Measurements from ENCODE around the gene MAJIN.

Gene MAJIN

GRCh38 chr11:64931290-64931689, 40.6 kb downstream of the MAJIN start:
- no peak for DNase-seq

DNA sequence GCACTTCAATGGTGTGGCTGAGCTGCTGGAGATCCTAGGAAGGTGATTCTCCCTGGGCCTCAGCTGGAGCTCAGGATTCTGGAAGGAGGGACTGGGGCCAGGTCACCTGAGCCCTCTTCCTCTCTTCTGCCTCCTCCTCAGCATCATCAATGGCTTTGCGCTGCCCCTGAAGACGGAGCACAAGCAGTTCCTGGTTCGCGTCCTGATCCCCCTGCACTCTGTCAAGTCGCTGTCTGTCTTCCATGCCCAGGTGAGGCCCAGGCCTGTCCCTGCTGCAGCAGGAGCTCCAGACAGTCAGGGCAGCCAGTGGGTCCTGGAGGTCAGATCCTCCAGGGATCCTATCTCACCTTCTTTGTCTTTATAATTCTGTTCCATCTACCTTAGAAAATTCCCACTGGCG, 41.6 kb downstream of the MAJIN start:
- DNase-seq = no peak

DNA sequence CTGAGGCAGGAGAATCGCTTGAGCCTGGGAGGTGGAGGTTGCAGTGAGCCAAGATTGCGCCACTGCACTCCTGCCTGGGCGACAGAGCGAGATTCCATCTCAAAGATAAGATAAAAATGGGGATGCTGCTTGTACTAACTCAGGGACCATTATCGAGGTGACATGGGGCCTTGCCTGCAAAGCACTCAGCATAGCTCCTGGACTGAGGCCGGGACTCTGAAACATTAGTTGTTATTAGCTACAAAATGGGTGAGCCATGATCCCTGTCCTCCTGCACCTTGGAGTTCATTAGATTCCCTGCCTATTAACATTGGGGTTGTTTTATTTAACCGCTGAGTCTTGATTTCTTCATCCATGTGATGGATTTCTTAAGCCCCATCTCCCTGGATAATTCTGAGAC, 42.3 kb downstream of the MAJIN start:
- DNase-seq = no peak

DNA sequence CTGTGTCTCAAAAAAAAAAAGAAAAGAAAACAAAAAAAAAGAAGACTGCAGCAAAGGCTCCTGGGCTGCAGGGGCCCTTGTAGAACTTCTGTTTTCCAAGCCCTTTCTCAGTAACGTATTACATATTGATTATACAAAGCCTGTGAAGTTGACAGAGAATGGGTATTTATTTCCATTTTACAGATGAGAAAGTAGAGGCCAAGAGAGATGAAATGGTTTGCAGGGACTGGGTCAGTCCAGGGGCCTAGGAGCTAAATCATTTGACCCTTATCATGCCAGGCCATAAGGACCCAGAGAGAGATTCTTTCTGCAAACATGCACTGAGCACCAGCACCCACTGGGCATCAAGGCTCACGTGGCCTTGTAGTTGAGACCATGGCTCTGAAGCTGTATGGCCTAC, 43.0 kb downstream of the MAJIN start:
- no peak for DNase-seq

- no peak for DNase-seq
Measured at GRCh38 chr11:64926689-64927088, 45.2 kb downstream of the MAJIN start.

GRCh38 chr11:64925536-64926436, 46.1 kb downstream of the MAJIN start:
- DNase-seq = no peak

- DNase-seq = peak; percentile 62
Measured at GRCh38 chr11:64924910-64925284, 47.0 kb downstream of the MAJIN start.

DNA sequence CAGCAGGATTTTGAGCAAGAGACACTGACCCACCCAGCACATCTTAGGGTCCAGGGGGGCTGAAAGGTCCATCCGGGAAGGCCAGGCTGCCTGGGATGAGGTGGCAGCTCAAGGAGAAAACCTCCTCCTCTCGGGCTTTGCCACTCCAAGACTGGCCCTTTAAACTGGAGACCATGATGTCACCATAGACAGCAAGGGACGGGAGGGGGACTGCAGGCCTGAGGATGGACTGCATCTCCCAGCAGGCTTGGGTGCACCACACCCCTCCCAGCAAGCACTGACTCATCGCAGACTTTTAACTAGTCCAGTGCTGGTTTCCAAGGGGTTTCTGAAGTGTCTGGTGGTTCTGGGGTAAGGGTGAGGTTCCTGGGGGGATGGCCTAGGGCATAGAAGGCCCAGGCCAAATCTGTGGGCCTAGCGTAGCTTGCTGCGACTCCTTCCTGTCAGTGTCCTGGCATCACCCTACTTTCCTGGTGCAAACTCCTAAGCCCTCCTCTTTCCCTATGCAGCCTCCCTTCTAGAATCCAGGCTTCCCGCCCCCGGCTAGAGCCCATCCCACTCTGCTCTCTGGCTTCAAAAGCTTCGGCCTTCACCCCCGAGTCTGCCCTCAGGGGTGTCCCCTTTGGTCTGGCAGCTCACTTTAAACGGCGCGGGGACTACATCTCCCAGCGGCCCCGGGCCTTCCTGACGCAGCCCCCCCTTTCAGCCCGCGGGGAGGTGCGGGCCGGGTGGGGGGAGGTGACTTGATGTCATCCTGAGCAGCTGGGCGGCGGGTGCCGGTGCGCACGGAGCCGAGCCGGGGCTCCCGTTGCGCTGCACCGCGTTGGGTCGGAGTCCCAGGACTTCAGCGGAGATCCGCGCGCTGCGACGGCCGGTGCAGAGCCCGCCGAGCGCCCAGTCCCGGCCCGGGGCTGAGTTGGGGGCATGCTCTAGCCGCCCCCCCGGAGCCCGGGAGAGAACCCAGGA, 47.7 kb downstream of the MAJIN start, which contains the start of gene PPP2R5B:
Gene PPP2R5B, plus strand, starts transcription at position 746 of the 966 bp plus-strand sequence. CDS start 1,046 bp downstream, outside the sequence.
- DNase-seq = peak; percentile 99

DNA sequence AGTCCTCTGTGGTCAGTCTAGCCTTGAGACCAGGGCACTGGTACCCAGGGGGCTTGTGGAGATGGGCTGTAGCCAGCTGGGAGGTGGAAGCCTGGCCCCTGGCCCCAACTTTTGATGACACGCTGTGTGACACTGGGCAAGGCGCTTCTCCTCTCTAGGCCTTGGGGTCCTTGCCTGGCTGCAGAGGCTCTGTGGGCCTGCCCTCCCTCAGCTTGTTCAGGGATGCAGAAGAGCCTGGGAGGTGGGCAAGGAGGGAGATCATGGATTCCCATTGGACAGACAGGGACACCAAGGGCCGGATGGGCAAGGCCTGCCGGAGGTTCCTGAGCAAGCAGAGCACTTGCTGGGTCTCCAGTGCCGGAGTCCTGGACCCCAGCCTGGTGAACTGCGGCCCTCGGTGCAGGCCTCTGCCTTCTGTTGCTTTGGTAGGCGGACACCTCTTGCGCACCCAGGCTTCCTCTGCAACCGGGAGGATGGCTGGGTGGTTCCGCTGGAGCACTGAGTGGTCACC, 48.7 kb downstream of the MAJIN start:
- no peak for DNase-seq

- no peak for DNase-seq
Measured at GRCh38 chr11:64921384-64921783, 50.5 kb downstream of the MAJIN start.

GRCh38 chr11:64920124-64920523, 51.8 kb downstream of the MAJIN start:
- DNase-seq = no peak

DNA sequence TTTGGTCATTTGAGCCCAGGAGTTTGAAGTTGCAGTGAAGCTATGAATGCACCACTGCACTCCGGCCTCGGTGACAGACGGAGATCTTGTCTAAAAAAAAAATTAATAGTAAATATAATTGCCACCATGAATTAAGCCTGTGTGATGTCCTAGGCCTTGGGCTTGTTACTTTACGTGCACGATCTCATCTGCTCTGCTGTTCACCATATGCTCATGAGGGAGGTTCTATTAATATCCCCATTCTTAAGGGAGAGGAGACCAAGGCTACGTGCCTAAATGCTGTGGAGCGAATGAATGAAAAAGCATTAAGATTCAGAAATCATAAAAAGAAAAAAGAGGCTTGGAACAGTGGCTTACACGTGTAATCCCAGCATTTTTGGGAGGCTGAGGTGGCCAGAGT, 52.3 kb downstream of the MAJIN start:
- DNase-seq = no peak

- DNase-seq = no peak
Measured at GRCh38 chr11:64918017-64918416, 53.9 kb downstream of the MAJIN start.

DNA sequence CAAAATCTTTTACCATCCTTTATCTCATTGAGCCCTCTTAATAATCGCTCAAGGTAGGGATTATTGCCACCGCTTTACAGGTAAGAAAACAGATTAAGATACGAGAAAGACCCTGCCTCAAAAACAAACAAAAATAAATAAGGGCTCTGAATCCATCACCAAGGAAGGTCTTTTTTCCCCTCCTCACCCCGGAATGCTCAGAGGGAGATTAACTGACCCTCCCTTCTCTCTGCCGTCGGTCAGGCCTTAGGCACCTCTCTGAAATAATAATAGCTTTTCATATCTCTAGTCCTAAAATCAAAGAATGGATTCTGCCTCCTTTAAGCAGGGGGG, 54.3 kb downstream of the MAJIN start:
- no peak for DNase-seq

DNA sequence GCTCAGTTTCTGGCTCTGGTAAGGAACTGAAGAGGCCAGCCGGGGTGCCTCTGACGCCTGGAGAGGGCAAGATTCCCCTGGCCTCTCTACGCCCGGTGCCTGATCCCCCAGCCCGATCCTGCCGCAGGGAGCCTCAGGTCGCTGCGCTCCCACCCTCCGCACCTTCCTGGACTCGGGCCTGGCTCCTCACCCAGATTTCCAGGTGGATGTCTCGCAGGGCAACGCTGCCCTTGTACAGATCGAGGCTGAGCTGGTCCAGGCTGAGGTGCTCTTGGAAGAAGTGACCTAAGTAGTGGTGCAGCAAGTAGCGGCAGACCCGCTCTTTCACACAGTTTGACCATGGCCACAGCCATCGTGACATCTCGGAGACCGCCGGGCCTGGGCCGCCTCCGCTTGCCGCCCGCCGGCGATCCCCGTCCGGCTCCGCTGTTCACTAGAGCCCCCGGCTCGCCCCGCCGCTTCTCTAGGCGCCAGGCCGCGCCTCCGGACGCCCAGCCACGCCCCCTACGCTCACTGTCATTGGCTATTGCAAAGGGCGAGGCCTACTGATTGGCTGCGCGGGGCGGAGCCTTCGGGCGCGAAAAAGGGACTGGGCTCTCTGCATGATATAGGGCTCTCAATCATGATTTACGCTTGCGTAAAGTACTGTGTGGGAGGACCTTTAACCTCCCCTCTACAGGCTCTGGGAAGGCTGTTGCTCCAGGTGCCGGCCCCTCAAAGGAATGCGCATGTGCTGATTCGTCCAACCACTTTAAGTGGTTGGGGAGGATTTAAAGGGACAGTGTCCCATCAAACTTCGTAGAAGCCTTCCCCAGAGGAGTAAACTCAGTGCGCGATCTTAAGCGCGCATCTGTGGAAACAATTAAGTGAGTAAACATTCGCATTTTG, 54.9 kb downstream of the MAJIN start, which contains the start of gene ATG2A:
Gene ATG2A, minus strand, starts transcription at position 435 of the 888 bp plus-strand sequence. Its CDS starts 74 bp downstream, at position 361.
- DNase-seq = peak; percentile 98

GRCh38 chr11:64916040-64916774, 55.7 kb downstream of the MAJIN start:
- peak; percentile 75 for DNase-seq

DNA sequence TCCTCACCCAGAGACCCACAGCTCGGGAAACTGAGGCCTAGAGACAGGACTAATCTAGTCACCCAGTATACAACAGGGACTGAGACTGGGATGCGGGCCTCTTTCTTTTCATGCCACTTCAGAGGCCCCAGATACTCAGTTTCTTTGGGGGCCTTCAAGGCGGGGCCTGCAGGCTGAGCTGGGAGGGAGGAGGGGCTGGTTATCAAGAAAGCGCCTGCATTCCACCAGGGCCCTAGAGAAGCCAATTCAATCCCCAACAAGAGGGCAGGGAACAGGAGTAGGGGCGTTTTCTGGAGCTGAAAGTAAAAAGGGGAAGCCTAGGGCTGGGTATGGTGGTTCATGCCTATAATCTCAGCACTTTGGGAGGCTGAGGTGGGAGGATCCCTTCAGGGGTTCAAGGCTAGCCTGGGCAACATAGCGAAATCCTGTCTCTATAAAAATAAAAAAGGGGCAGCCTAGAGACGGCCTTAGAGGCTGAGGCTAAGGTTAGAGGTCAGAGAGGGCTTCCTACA, 56.5 kb downstream of the MAJIN start:
- peak; percentile 43 for DNase-seq

DNA sequence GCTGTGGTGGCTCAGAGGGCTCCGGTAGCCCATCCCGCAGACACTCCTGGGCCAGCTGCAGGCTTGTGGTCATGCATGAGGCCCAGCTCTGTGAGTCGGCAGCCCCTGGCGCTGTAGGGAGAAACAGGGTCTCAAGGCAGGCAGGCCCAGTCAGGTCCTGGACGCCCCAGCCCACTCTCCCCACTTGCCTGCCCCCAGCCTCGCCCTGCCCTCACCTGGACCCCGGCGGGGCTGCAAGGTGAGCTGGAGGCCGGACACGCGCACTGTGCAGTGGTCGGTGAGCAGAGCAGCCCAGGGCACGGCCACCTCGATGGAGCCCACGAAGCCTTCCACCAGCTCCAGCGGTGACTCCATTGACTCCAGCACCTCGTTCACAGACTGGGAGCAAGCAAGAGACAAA, 57.8 kb downstream of the MAJIN start:
- DNase-seq = no peak

DNA sequence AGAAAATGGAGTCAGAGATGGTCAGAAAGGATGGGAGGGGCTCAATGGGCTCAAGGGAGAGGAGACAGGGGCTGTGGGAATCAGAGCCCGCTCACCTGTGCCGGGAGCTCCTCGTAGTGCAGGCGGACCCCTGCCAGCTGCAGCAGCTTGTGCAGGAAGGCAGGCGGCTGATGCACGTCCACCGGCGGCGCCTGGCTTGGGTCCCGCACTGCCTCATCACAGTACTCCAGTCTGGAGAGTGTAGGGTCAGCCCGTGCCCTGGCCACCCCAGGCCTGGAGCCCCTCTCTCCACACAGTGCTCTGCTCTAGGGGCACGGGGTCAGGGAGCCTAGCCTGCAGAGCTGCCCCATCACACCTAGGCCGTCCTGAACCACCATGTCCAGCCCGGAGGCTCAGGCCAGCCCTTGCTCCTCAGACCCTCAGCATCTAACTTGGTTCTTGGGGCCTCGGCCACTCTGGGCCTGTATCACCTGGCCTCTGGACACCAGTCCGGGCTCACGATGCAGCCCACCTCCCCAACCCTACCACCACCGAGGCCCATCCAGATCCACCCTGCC, 58.7 kb downstream of the MAJIN start:
- no peak for DNase-seq

DNA sequence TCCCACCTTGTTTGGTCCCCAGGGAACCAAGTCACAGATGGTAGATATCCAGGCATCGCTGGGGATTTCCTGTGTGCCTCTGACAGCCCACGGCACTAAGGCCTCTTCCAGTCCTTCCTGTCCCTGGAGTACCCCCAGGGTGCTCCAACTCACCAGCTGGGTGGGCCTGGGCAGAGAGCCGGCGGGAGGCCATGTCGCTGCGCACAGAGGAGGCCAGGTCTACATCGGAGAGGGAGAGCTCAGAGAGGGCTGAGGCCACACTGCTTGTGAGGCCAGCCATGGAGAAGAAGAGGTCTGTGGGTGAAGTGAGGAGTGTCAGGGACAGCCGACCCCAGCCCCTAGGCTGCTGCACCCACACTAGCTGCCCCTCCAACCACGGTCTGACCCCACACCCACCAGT, 60.2 kb downstream of the MAJIN start:
- DNase-seq = no peak

GRCh38 chr11:64911142-64911541, 60.8 kb downstream of the MAJIN start:
- DNase-seq = no peak

Data from 8988T (cell line).